ENCODE data around the gene PGAP1.

Gene PGAP1

GRCh38 chr2:196955036-196955435 is 28.5 kb upstream of the PGAP1 start:
- TF ChIP-seq, protein P1, sequence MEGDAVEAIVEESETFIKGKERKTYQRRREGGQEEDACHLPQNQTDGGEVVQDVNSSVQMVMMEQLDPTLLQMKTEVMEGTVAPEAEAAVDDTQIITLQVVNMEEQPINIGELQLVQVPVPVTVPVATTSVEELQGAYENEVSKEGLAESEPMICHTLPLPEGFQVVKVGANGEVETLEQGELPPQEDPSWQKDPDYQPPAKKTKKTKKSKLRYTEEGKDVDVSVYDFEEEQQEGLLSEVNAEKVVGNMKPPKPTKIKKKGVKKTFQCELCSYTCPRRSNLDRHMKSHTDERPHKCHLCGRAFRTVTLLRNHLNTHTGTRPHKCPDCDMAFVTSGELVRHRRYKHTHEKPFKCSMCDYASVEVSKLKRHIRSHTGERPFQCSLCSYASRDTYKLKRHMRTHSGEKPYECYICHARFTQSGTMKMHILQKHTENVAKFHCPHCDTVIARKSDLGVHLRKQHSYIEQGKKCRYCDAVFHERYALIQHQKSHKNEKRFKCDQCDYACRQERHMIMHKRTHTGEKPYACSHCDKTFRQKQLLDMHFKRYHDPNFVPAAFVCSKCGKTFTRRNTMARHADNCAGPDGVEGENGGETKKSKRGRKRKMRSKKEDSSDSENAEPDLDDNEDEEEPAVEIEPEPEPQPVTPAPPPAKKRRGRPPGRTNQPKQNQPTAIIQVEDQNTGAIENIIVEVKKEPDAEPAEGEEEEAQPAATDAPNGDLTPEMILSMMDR (IDR thresholded peaks at IDR 0.05; ENCODE audit: low read depth, low read length): no peak
- no peak overlapping the region for H3K4me3 ChIP-seq (replicated peaks in 1 of 2; ENCODE audit: low read depth in 2 of 2, low read length in 2 of 2)
- no peak for DNase-seq (ENCODE audit: low read depth in 2 of 2)

GRCh38 chr2:196954001-196954400 is 27.5 kb upstream of the PGAP1 start:
- DNase-seq (ENCODE audit: low read depth in 2 of 2): no peak
- no peak overlapping the region for H3K4me3 ChIP-seq (replicated peaks in 1 of 2; ENCODE audit: low read depth in 2 of 2, low read length in 2 of 2)
- TF ChIP-seq, protein P1 (IDR thresholded peaks at IDR 0.05; ENCODE audit: low read depth, low read length): no peak

DNA sequence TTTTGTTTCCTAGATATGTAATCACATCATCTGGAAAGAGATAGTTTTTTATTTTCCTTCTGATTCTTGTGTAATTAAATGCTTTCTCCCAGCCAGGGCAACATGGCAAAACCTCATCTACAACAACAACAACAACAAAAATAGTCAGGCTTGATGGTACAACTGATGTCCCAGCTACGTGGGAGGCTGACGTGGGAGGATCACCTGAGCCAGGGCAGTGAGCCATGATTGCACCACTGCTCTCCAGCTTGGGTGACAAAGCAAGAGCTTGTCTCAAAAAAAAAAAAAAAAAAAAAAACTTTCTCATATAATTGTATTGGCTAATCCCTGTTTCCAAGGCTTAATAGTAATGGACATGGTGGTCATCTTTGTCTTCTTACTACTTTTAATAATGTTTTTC is 26.4 kb upstream of the PGAP1 start:
- no peak overlapping the region for H3K4me3 ChIP-seq (replicated peaks in 1 of 2; ENCODE audit: low read depth in 2 of 2, low read length in 2 of 2)
- TF ChIP-seq, protein P1 (IDR thresholded peaks at IDR 0.05; ENCODE audit: low read depth, low read length): no peak
- DNase-seq (ENCODE audit: low read depth in 2 of 2): peak in 1 of 2 donors; percentile 33

- H3K4me3 ChIP-seq (replicated peaks in 1 of 2; ENCODE audit: low read depth in 2 of 2, low read length in 2 of 2): no peak overlapping the region
- TF ChIP-seq, protein P1 (IDR thresholded peaks at IDR 0.05; ENCODE audit: low read depth, low read length): no peak
- no peak for DNase-seq (ENCODE audit: low read depth in 2 of 2)
Measured at GRCh38 chr2:196951973-196952372, 25.5 kb upstream of the PGAP1 start.

DNA sequence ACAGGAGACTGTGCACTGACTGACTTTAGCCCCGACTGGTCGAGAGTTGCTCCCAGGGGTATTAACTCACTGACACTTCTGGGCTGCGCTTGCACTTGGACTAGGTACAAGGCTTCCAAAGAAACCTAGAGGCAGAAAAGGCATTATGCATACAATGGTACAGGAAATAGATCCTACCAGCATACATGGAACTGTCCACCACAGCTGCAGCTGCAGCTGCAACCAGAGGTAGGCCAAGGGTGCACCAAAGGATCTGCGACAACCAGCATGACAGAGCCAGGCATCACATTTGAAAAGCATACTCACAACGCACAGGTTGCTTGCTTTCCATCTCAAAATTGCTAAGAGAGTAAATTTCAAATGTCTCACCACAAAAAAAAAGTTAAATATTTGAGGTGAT is 22.6 kb upstream of the PGAP1 start:
- TF ChIP-seq, protein P1 (IDR thresholded peaks at IDR 0.05; ENCODE audit: low read depth, low read length): no peak
- DNase-seq (ENCODE audit: low read depth in 2 of 2): no peak
- H3K4me3 ChIP-seq (replicated peaks in 1 of 2; ENCODE audit: low read depth in 2 of 2, low read length in 2 of 2): no peak overlapping the region

DNA sequence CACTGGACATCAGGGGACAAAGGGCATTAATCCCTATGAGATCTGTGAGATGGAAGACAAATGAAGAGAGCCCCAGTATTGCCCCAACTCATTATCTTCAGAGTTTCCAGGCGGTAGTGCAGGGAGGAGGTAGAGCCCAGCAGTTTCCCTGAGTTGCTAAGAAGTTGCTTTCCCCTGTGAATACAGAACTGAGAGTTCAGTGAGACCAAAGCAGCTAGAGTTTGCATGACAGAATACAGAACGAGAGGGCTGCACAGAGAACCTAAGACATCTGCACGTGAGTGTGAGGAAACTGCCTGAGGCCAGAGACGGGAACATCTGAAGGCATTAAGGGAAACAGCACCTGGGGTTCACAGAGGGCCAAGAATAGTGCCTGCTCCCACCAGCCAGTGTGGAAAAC is 18.1 kb upstream of the PGAP1 start:
- no peak overlapping the region for H3K4me3 ChIP-seq (replicated peaks in 1 of 2; ENCODE audit: low read depth in 2 of 2, low read length in 2 of 2)
- TF ChIP-seq, protein P1 (IDR thresholded peaks at IDR 0.05; ENCODE audit: low read depth, low read length): no peak
- no peak for DNase-seq (ENCODE audit: low read depth in 2 of 2)

GRCh38 chr2:196941398-196942078 is 15.0 kb upstream of the PGAP1 start:
- TF ChIP-seq, protein P1 (IDR thresholded peaks at IDR 0.05; ENCODE audit: low read depth, low read length): no peak
- H3K4me3 ChIP-seq (replicated peaks in 1 of 2; ENCODE audit: low read depth in 2 of 2, low read length in 2 of 2): no peak overlapping the region
- DNase-seq (ENCODE audit: low read depth in 2 of 2): peak in 1 of 2 donors; percentile 16
